ENCODE data around the gene PHF11. TPM values are rescaled to one million over a fixed set of nuclear protein-coding genes. Genes with fewer than 3 reads are reported as not detected.

The PHF11 gene
- total and polyA plus RNA-seq, 2 of the 8 experiments (the other 6 are each of a cell fraction or from before 2014, with no cell fraction given): 6.1 to 8.1 TPM

- no peak for TF ChIP-seq BRCA1 (IDR thresholded peaks at IDR 0.05; ENCODE audit: low read depth, low read length)
- TF ChIP-seq NANOG (IDR thresholded peaks at IDR 0.05; ENCODE audit: insufficient read depth, low read depth, low read length, poor library complexity, severe bottlenecking): no peak
- TF ChIP-seq SP4 (IDR thresholded peaks at IDR 0.05; ENCODE audit: low read length): no peak
- no peak for TF ChIP-seq TBP (IDR thresholded peaks at IDR 0.05; ENCODE audit: low read depth, low read length)
- TF ChIP-seq ATF3 (IDR thresholded peaks at IDR 0.05; ENCODE audit: insufficient read depth, low read depth, low read length): no peak
Measured at GRCh38 chr13:49521224-49521623, 25.5 kb downstream of the PHF11 start (continued).
